OCI-LY1 (cell line): ENCODE measurements around the gene GBX1.

ENCODE experiments used
- EZH2 ChIP-seq: fragments of 200-600 bp; sonication (generic), shearing (Covaris generic); IDR thresholded peaks from 2 replicates; pipeline ENCODE4 v1.8.0; 2017; ENCODE audit warnings: borderline replicate concordance, mixed run types, mild to moderate bottlenecking, antibody characterized with exemption, low read length, moderate library complexity, mixed read lengths
- TF ChIP-seq, protein P1 (sequence below): fragments of 200-600 bp; sonication (generic), shearing (Covaris generic); IDR thresholded peaks from 2 replicates; pipeline ENCODE4 v1.5.1; 2017; ENCODE audit warnings: mild to moderate bottlenecking, antibody characterized with exemption, low read length, moderate library complexity, mixed read lengths

DNA sequence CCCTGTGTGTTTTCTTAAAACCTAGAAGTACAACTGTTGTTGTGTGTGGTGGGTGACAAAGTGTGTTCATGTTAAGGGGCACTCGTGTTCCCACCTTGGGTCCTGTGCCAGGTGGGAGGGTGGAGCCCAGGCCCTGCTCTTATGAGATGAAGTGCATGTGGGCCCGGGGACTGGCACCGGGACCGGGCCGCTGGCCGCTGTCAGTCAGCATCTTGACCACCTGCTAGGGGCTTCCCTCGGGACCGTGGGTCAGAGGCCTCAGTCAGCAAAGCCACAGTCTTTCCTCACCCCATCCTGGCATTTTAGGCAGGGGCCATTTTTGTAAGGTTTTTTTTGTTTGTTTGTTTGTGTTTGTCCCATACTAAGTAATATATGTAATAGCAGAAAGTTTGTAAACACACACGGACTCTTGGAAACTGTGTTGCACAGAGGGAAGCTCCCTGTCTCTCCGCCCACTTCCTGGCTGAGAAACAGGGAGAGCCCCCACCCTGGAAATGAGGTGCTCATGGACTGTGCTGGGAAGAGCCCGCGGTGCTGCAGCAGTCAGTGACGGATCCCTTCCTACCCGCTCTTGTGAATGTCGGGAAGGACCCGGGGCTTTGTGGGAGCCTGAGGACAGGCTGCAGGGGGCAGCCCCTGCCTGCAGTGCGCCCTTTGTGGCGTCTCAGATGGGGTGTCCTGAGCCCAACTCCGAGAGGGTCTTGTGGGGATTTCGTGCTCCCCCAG is 67.8 kb downstream of the GBX1 start:
- TF ChIP-seq, protein P1, sequence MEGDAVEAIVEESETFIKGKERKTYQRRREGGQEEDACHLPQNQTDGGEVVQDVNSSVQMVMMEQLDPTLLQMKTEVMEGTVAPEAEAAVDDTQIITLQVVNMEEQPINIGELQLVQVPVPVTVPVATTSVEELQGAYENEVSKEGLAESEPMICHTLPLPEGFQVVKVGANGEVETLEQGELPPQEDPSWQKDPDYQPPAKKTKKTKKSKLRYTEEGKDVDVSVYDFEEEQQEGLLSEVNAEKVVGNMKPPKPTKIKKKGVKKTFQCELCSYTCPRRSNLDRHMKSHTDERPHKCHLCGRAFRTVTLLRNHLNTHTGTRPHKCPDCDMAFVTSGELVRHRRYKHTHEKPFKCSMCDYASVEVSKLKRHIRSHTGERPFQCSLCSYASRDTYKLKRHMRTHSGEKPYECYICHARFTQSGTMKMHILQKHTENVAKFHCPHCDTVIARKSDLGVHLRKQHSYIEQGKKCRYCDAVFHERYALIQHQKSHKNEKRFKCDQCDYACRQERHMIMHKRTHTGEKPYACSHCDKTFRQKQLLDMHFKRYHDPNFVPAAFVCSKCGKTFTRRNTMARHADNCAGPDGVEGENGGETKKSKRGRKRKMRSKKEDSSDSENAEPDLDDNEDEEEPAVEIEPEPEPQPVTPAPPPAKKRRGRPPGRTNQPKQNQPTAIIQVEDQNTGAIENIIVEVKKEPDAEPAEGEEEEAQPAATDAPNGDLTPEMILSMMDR: no peak
- no peak for TF ChIP-seq EZH2
